HG02623 (cell line): ENCODE data around the gene TNFRSF19.

Experiments used
- ATAC-seq: cut with Tn5 transposase; IDR thresholded peaks from one replicate; pipeline ENCODE4 v1.9.1; 2021; ENCODE audit warnings: moderate library complexity; ENCODE audit not compliant: unreplicated experiment

Gene TNFRSF19

DNA sequence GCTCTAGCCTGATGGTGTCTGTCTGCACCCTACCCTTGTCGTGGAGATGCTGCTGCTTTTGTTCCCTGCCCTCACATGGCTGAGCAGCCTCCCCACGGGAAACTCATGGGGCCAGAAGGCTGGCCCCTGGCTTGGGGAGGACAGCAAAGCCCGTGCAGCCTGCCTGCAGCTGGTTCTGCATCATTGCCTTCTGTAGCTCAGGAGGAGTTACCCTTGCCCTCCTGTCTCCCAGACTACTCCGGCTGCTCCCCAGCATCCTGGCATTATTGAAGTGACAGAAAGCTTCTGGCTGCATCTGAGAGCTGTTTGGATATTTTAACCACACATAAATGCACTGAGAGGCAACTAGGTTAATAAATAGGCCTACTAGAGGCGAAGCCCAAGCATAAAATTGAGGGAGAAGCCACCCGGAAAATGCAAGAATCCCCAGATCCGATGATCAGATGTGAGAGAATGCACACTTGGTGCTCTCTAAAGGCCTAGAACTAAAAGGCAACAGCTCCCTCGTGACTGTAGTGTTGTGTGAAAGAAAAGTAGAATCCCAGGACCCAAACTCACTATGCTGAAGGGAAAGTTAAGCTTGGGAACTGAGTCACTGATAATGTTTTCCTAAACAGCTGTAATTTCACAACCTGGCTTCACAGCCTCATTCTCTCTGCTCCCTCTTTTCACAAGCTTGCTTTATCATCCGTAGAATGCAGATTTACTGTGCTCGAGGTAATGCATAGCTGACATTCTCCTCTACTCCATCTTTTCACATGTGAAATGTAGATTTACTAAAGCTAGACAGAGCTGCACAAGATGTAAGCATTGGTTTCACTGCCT lies 110.8 kb downstream of the TNFRSF19 start:
- ATAC-seq, result no peak

- ATAC-seq, result no peak
These were observed 112.9 kb downstream of the TNFRSF19 start for GRCh38 chr13:23683084-23683483.

- ATAC-seq, result no peak
These were observed 114.4 kb downstream of the TNFRSF19 start for GRCh38 chr13:23684647-23685046.

DNA sequence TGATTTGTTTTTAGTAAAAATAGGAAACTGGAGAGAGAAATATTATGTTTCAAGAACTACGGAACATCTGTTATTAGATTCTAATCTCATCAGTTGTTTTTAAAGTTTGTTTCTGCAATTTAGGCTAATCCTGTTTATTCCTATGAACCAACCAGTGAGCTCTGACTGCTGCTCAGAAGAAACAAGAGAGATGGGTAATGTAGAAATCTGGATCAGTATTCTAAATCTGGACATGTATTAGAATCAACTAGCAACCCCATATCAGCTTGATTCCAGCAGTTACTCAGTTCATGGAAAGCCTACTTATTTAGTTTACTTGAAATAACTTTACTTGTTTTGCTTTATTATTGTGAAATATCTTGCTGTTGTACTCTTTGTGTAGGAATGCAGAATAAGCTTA lies 115.2 kb downstream of the TNFRSF19 start:
- no peak for ATAC-seq

GRCh38 chr13:23686948-23687347 lies 116.7 kb downstream of the TNFRSF19 start:
- ATAC-seq, result no peak

DNA sequence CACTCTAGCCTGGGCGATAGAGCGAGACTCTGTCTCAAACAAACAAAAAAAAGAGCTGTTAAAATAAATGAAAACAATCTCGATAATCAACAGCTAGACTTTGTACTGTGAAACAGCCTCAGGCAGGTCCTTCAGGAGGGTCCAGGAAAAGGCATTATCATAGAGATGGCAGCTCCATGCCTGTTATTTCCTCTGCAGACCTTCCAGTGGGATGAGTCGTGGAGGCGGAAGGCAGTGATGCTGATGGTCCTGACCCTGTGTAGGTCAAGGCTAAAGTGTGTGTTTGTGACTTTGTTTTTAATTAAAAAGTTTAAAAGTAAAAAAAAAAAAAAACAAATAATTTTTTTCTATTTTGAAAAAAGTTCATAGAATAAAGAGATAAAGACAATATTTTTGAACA lies 117.4 kb downstream of the TNFRSF19 start:
- ATAC-seq, result no peak

DNA sequence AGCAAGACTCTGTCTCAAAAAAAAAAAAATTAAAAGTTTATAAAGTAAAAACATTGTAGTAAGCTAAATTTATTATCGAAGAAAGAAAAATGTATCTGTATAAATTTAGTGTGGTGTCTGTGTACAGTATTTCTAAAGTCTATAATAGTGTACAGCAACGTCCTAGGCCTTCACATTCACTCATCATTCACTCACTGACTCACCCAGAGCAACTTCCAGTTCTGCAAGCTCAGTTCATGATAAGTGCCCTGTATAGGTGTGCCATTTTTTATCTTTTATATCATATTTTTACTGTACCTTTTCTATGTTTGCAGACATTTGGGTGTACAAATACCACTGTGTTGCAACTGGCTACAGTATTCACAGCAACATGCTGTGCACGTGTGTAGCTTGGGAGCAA lies 118.1 kb downstream of the TNFRSF19 start:
- no peak for ATAC-seq

DNA sequence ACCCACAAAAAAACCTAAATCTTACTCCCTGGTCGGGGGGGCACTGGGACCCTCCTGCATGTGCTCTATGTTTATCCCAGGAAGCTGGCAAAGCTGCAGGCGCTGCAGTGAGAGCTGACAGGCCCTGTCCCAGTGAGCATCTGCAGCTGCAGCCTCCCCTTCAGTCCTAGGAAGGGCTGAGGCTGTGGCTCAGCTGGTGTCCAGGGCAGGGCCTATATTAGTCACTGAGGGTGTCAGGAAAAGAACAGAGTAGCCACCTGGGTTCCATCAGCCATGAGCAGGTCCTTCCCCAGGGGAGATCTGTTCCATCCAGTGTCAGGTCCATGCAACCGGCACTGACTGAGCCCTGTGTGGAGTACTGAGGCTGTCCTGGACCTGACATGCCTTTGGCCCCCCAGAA lies 120.5 kb downstream of the TNFRSF19 start:
- ATAC-seq, result no peak

- ATAC-seq, result no peak
These were observed 122.6 kb downstream of the TNFRSF19 start for GRCh38 chr13:23692816-23693215.

GRCh38 chr13:23695196-23695595 lies 125.0 kb downstream of the TNFRSF19 start:
- ATAC-seq, result no peak

DNA sequence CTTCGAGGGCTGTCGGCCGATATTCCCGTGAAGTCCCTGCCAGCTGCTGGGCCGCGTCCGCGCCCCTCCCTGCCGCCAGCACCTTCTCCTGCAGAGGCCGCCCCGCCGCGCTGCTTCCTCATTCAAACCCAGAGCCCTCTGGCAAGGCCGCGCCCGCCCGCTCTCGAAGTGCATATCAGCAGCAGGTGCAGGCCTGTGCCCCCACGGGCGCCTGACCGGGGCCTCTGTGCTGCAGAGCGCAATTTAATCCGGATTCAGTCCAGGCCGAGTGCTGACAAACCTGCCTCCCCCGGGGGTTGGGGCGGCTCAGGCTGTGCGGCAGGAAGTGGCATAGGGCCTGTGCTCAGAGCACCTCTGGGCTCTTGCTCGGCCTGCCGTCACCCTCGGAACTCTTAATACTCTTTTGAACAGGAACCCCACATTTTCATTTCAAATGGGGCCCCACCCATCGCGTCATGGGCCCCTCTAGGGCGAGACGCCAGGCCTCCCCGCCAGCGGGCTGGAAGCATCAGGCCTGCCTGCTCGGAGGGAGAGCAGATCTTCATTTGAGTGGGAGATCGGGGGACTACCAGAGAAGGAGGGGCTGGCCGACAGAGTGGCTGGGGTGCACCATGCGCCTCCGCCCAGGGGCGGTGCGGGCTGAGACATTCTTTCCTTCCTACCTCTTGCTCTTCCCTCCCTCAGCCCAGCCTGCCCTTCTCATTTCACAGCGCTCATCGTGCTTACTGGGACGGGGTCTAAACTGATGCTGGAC lies 125.7 kb downstream of the TNFRSF19 start:
- ATAC-seq, result peak; percentile 84

DNA sequence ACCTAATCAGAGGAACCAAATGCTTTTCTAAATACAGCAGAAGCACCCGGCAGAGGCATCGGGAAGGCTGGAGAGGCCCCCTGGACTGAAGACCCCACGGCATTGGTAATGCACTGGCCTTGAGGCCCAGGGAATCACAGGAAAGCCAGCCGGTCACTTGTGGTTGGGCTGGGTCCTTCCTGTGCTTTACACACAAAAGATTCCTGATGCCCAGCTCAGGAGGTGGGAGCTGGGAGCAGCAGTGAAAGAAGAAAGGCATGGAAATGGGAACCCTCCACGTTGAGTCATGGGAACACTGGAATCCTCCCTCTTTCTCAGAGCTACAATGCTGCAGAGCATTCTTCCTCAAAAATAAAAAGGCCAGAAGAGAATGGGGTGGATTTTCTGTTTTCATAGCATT lies 126.4 kb downstream of the TNFRSF19 start:
- no peak for ATAC-seq

- no peak for ATAC-seq
These were observed 127.6 kb downstream of the TNFRSF19 start for GRCh38 chr13:23697772-23698313.

DNA sequence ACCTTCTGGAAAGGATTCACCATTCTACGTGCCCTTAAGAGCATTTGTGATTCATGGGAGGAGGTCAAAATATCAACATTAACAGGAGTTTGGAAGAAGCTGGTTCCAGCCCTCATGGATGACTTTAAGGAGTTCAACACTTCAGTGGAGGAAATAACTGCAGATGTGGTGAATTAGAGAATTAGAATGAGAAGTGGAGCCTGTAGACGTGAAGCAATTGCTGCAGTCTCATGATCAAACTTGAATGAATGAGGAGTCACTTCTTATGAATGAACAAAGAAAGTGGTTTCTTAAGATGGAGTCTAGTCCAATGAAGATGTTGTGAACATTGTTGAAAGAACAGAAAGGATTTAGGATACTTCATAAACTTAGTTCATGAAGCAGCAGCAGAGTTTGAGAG lies 129.1 kb downstream of the TNFRSF19 start:
- ATAC-seq, result no peak

DNA sequence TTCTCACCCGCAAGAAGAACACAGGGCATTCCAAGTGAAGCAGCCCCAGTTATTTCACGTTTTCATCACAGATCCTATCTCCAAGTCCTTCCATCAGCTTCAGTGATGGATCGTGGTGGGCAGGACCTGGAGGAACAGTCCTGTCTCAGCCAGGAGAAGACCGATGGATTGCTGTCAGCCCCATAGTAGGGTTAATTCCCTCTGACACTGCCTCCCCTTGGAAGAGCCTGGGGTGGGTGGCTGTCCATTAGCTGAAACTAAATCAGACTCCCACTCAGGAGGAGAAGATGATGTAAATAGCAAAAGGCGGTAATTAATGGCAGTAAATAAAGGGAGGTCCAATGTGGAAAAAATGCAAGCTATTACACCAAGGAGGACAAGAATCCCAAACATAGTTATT lies 131.0 kb downstream of the TNFRSF19 start:
- no peak for ATAC-seq

DNA sequence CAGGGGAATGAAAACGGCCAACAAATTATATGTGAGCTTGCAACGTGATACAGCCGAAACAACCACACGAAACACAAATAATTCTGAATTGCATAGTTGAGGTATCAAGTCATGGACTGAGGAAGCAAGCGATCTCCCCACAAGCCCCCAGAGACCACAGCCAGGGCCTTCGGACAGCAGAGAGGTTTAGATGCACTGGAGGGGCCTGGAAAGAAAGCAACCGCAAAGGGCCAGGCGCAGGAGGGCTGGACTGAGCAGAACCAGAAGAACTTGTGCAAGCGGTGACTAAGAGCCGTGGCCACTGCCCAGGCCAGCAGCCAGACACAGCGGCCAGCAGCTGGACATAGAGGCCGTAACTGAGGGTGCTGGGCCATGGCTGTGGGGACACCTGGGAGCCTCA lies 131.4 kb downstream of the TNFRSF19 start:
- no peak for ATAC-seq

GRCh38 chr13:23703246-23703860 lies 133.1 kb downstream of the TNFRSF19 start:
- ATAC-seq, result no peak

- ATAC-seq, result no peak
These were observed 135.4 kb downstream of the TNFRSF19 start for GRCh38 chr13:23705583-23705982.

DNA sequence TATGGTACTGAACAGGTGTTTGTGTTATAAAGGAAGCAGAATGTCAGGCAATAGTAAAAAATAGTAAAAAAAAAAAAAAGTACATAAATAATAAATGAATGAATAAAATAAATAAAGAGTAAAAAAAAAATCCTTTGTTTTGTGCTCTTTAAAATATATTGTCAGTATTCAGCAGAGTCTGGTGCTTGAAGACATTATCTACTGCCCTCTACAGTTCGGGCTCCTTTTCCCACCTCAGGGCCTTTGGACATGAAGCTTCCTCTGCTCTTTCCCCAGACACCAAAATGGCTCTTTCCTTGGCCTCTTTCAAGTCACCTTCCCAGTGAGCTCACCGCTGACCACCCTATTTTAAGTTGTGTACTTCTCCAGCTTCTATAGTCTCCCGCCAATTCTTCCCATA lies 137.5 kb downstream of the TNFRSF19 start:
- ATAC-seq, result no peak

- ATAC-seq, result no peak
These were observed 139.3 kb downstream of the TNFRSF19 start for GRCh38 chr13:23709536-23709935.

DNA sequence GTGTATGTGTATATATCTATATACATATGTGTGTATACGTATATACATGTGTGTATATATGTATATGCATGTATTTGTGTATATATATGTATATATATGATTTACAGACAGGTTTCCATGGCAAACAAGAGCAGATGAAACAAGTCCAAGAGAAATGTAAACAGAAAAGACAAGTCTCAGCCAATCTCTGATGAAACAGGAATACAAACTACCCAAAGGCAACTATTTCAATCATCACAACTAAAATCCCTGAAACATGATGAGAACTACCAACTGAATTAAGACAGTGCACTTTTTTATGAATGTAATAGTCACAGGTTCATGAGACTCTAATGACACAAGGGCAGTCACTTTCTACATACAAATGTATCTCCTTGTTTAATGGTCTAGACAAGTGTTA lies 140.2 kb downstream of the TNFRSF19 start:
- no peak for ATAC-seq

DNA sequence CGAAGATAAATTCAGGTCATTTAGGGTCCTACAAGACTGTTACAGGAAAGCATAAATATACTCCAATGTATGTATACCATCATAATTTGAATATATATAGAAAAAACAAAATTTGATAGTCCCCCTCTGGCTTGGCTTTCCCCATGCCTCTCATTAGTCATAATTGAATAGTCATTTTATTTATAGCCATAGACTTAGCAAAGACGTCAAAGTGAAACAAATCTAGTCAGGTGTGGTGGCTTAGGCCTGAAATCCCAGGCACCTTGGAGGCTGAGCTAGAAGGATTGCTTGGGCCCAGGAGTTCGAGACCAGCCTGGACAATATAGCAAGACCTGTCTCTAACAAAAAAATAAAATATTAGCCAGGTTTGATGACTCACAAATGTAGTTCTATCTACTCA lies 141.1 kb downstream of the TNFRSF19 start:
- ATAC-seq, result no peak
